ENCODE results near the gene C1S.
"Not testable (repeated sequence)": the region's sequence is repeated elsewhere in the genome, so short reads cannot be mapped to it uniquely, and the experiment has no call there.

DNA sequence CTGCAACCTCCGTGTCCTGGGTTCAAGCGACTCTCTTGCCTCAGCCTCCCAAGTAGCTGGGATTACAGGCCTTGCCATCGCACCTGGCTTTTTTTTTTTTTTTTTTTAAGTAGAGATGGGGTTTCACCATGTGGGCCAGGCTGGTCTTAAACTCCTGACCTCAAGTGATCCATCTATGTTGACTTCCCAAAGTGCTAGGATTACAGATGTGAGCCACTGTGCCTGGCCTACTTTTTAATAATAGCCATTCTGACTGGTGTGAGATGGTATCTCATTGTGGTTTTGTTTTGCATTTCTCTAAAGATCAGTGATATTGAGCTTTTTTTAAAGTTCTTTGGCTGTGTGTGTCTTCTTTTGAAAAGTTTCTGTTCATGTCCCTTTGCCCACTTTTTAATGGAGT, 10.5 kb upstream of the C1S start:
- TF ChIP-seq, protein P1, sequence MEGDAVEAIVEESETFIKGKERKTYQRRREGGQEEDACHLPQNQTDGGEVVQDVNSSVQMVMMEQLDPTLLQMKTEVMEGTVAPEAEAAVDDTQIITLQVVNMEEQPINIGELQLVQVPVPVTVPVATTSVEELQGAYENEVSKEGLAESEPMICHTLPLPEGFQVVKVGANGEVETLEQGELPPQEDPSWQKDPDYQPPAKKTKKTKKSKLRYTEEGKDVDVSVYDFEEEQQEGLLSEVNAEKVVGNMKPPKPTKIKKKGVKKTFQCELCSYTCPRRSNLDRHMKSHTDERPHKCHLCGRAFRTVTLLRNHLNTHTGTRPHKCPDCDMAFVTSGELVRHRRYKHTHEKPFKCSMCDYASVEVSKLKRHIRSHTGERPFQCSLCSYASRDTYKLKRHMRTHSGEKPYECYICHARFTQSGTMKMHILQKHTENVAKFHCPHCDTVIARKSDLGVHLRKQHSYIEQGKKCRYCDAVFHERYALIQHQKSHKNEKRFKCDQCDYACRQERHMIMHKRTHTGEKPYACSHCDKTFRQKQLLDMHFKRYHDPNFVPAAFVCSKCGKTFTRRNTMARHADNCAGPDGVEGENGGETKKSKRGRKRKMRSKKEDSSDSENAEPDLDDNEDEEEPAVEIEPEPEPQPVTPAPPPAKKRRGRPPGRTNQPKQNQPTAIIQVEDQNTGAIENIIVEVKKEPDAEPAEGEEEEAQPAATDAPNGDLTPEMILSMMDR (IDR thresholded peaks at IDR 0.05; ENCODE audit: extremely low read depth in 1 of 2, insufficient read depth in 1 of 2, low read depth in 1 of 2, low read length in 2 of 2) = not testable (repeated sequence)
- TF ChIP-seq, protein P2, sequence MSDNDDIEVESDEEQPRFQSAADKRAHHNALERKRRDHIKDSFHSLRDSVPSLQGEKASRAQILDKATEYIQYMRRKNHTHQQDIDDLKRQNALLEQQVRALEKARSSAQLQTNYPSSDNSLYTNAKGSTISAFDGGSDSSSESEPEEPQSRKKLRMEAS (IDR thresholded peaks at IDR 0.05; ENCODE audit: insufficient read depth, insufficient read length) = not testable (repeated sequence)
- not testable (repeated sequence) for TF ChIP-seq POLR2AphosphoS5 (IDR thresholded peaks at IDR 0.05; ENCODE audit: insufficient read depth, low read depth, low read length); JUN (IDR thresholded peaks at IDR 0.05; ENCODE audit: borderline replicate concordance, insufficient read depth, insufficient read length, low read depth); EZH2 (IDR thresholded peaks at IDR 0.05; ENCODE audit: borderline replicate concordance, low read depth, low read length, severe bottlenecking)

Measured in endothelial cell of umbilical vein (primary cell).